GM04503 (cell line): Measurements from ENCODE around the gene ZER1.
"Not testable (repeated sequence)": the region's sequence is repeated elsewhere in the genome, so short reads cannot be mapped to it uniquely, and the experiment has no call there.

Source experiments
- DNase-seq: peaks from one replicate; pipeline ENCODE4 v3.0.0-alpha.2; 2012; ENCODE audit warnings: low read depth

ZER1 gene

DNA sequence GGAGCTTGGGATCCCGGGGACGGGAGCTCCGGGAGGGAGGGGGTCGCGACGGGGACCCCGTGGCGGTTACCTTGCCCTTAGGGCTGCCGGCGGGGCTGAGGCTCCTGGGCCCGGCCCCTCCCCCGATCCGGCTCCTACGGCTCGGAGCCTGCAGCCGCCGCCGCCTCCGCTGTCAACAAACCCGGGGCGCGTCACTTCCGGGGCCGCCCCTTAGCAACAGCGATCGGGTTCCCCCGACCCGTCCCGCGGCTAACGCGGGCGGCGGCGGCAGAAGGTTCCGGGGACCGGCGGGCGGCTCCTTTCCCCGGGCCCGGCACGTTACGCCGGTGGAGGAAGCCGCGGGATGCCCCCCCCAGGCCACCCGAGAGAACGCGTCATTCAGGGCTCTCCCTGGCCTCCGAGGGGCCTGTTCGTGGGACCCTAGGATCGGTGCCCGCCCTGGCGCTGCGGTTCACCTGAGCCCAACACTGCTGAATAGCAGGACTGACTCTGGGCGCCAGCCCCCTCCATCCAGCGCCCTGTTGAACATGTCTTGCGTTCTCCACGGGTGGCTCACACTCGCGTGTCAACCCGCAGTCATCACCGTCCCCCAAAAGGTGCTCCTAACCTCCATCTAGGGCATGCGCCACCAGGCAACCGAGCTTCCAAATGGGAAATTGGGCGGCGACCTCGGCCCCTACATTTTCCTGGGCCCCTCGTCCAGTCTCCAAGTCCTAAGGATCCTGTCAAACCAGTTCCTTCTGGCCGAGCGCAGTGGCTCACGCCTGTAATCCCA is at the start of gene ZER1:
TSS of gene ZER1 (minus strand) at position 183 of the 775 bp plus-strand sequence. CDS start 16,362 bp downstream, outside the sequence.
- peak; percentile 42 for DNase-seq

GRCh38 chr9:128820665-128821583 is 49.2 kb upstream of the ZER1 start:
- no peak for DNase-seq

GRCh38 chr9:128819716-128820664 is 48.3 kb upstream of the ZER1 start:
- no peak for DNase-seq

DNA sequence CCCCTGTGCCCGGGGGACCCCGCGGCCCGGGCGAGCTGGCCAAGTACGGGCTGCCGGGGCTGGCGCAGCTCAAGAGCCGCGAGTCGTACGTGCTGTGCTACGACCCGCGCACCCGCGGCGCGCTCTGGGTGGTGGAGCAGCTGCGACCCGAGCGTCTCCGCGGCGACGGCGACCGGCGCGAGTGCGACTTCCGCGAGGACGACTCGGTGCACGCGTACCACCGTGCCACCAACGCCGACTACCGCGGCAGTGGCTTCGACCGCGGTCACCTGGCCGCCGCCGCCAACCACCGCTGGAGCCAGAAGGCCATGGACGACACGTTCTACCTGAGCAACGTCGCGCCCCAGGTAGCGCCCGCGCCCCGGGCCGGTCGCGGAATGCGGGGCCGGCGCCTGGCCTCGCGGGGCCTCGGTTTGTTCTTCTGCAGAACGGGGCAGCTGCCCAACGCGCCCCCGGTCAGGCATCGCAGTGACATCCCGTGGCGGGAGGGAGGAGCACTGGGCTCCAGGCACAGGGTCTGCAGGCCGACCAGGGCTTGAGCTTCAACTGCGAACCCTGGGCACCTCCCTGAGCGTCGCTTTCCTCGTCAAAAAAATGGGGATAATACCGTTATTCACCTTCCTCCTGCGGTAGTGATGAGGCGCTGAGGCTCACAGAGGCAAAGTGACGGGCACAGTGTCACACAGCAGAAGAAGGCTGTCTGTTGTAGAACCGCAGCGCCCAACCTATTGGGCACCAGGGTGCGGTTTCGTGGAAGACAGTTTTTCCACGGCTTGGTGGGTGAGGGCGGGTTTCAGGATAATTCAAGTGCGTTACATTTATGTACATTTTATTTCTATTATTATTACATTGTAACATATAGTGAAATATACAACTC is 47.4 kb upstream of the ZER1 start:
- DNase-seq: no peak

DNA sequence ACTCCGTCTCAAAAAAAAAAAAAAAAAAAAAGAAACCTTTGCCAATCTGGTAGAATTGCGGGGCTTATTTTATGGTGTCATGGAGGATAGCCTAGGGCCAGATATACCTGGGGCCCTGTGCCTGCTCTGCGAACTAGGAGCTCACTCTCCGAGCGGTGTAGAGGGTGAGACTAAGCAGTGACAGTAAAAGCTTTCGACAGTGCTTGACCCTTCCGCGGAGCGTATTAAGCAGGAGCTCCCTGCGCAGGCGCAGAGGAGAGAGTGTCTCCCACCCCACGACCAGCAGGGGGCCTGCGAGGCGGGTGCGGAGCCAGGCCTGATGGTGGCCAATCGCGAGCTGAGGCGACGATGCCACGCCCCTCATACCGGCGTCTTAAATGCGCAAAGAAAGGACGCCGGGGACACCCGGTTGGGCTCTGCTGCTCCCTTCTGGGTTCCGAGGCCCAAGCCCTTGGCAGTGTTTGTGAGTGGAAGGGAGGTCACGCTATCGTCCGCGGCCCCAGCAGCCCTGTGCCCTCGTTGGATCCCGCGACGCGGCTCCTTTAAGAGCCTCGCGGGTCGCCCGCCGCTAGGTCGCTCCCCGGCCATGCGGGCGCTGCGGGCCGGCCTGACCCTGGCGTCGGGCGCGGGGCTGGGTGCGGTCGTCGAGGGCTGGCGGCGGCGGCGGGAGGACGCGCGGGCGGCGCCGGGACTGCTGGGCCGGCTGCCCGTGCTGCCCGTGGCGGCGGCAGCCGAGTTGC is 46.5 kb upstream of the ZER1 start, which contains the start of gene ENDOG:
TSS of gene ENDOG (plus strand) at position 402 of the 740 bp plus-strand sequence. CDS start at position 587, 185 bp downstream.
- peak; percentile 76 for DNase-seq

- no peak for DNase-seq
Observed at GRCh38 chr9:128810873-128811272, 39.1 kb upstream of the ZER1 start.

DNA sequence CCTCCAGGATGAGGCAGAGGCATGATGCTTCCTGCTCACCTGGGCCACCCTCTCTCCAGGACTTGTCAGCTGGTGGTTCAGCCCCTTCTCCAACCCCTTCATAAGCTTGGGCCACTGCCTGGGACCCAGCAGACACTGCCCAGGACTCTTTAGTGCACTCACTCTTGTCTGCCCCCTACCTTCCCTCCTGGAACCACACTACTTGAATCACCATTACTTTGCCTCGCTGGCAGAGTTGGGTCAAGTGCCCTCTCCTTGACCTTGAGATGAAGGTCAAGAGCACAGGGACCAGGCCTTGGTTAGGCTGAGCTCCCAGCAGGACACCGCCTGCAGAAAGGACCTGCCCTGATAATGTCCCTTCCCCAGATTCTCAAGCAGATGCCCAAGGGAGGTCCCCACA is 38.1 kb upstream of the ZER1 start:
- no peak for DNase-seq

DNA sequence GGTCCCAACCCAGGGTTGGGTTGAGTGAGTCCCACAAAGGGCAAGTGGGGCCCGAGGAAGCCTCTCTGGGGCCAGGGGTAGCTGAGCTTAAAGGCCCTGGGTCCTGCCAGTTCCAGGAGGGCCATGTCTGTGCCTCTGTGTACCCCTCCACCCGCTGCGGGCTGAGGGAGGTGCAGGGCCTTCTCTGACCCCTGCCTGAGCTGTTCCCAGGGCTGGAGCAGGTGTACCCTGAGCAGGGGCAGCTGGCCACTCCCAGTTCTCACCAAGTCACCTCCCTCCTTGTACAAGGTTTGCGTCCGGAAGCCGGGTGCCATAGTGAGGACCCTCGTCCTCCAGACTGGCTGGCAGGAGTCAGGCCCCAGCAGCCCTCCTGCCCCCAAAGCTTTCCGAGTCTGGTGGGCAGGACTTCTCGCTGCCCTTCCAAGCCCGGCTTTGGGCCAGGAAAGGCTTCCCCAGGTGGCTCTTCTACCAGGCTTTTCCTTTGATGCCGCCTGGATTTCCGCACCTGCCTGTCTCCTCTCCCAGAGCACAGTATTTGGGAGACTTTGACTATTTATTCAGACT is 37.4 kb upstream of the ZER1 start:
- no peak for DNase-seq

DNA sequence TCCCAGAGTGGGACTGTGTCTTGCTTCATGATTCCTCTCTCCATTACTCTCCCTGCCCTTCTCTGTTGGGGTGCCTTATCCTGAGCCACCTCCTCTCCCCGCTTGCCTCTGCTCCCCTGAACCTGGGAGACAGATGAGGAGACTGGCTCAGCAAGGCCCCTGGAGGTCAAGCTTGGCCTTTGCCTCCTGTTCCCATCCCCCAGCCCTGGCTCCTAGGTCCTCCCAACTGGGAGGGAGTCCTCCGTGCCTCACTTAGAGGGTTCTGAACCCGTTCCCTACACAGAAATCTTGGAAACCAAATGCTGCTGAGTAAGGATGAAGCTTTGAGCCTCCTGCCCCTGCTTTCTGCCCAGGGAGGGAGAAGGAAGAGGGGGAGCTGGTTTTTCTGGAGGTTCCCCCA is 36.8 kb upstream of the ZER1 start:
- DNase-seq: no peak

- DNase-seq: no peak
Observed at GRCh38 chr9:128807827-128808226, 36.1 kb upstream of the ZER1 start.

- no peak for DNase-seq
Observed at GRCh38 chr9:128805661-128806060, 33.9 kb upstream of the ZER1 start.

DNA sequence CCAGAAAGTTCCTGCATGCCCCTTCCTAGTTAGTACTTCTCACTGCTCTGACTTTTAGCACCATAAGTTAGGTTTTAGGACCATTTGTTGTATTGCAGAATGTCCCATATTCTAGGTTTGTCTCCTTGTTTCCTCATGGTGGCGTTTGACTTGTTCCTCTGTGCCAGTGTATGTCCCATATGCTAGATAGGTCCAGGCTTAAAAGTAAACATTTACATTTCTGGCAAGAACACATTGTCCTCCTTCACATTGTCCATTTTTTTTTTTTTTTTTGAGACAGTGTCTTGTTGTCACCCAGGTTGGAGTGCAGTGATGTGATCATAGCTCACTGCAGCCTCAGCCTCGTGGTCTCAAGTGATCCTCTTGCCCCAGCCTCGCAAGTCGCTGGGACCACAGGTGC is 30.8 kb upstream of the ZER1 start:
- no peak for DNase-seq

DNA sequence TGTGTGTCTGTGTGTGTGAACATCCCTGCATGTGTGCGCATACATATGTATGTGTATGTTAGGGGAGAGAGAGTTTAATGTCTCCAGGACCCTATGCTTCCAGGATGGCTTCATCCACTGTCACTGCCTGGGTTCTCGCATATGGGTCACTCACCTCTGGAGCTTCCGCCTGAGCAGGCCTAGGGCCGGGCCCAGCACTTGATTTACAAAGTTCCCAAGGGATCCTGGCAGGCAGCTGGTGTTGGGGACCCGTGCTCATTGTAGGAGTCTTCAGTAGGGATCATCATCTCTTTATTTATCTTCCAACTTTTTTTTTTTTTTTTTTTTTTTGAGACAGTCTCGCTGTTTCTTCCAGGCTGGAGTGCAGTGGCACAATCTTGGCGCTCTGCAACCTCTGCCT is 28.3 kb upstream of the ZER1 start:
- no peak for DNase-seq

GRCh38 chr9:128798896-128799295 is 27.2 kb upstream of the ZER1 start:
- no peak for DNase-seq

GRCh38 chr9:128794961-128795360 is 23.2 kb upstream of the ZER1 start:
- not testable (repeated sequence) for DNase-seq

DNA sequence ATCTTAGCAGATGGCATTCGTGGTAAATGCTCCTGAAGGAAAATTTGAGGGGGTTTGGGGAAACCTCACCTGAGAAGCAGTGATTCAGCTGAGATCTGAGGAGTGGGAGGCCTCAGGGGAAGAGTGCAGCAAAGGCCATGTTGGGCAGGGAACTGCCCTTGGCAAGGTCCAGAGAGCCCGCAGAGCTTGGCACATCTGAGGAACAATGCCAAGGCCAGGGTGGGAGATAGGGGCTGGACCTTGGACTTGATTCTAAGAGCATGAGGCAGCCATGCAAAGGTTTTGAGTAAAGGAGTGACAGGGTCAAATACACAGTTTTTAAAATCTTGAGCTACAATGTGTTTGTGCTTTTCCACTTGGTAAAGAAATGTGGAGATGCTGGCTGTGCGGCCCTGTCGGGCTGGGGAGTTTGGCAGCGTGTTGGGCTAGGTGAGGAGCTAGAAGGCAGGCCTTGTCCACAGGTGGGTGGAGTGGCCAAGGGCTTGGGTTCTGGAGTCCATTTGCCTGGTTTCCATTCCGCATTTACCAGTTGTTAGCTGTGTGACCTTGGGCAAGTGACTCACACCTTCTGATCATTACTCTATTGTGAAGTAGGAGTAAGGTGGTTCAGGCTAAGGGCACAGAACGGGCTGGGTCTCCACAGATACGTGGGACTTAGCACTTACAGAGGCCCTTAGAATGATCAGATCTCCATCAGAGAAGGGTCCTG is 21.4 kb upstream of the ZER1 start:
- DNase-seq: no peak

DNA sequence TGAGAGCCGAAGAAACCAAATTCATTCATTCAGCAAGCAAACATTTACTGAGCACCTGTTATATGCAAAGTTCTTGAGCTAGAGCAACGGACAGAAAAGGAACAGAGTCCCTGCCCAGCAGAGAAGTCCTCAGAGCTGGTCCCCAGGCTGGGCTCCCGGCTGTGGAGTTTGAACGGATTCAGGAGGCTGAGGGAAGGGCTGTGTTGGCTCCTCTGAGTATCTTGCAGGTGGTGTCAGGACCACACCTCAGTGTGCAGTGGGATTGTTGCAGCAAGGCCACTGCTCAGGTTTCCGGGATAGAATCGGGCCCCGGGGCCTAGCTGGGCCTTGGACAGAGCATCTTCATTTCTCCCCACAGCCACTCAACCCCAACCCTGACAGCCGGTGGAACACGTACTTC is 20.4 kb upstream of the ZER1 start:
- no peak for DNase-seq

- no peak for DNase-seq
Observed at GRCh38 chr9:128790536-128790935, 18.8 kb upstream of the ZER1 start.

GRCh38 chr9:128788445-128788844 is 16.7 kb upstream of the ZER1 start:
- no peak for DNase-seq
